SK-N-SH treated with all-trans-retinoic acid at 6 μM for 48 hours (cell line): Measurements from ENCODE around the gene FITM1.

Experiments used
- ATAC-seq: fragments of 200-7000 bp; cut with Tn5 transposase; 3 replicates; pipeline ENCODE4 v1.9.1; 2020; ENCODE audit warnings: mild to moderate bottlenecking, moderate library complexity
- BACH2 ChIP-seq: fragments of 250-450 bp; sonication (Bioruptor Pico); IDR thresholded peaks from 2 replicates; pipeline ENCODE4 v1.9.0; 2021; ENCODE audit warnings: mild to moderate bottlenecking, borderline replicate concordance
- GLIS3 ChIP-seq: fragments of 250-450 bp; sonication (Bioruptor Pico); IDR thresholded peaks from 2 replicates; pipeline ENCODE4 v1.5.0; 2020; ENCODE audit warnings: mild to moderate bottlenecking, moderate library complexity
- ISL1 ChIP-seq: fragments of 250-450 bp; sonication (Bioruptor Pico); IDR thresholded peaks from 2 replicates; pipeline ENCODE4 v2.1.2; 2022; ENCODE audit warnings: mild to moderate bottlenecking, moderate library complexity
- OSR1 ChIP-seq: fragments of 250-450 bp; sonication (Bioruptor Pico); IDR thresholded peaks from 2 replicates; pipeline ENCODE4 v1.8.0; 2022; ENCODE audit warnings: moderate library complexity, mild to moderate bottlenecking, inconsistent platforms
- PPARA ChIP-seq: fragments of 250-450 bp; sonication (Bioruptor Pico); IDR thresholded peaks from 2 replicates; pipeline ENCODE4 v1.5.0; 2020; ENCODE audit warnings: mild to moderate bottlenecking, borderline replicate concordance
- RARB ChIP-seq: fragments of 250-450 bp; sonication (Bioruptor Pico); IDR thresholded peaks from 2 replicates; pipeline ENCODE4 v1.8.0; 2021; ENCODE audit warnings: mild to moderate bottlenecking, moderate library complexity
- SNAI2 ChIP-seq: fragments of 250-450 bp; sonication (Bioruptor Pico); IDR thresholded peaks from 2 replicates; pipeline ENCODE4 v1.5.0; 2020; ENCODE audit warnings: mild to moderate bottlenecking, moderate library complexity
- TCF4 ChIP-seq: fragments of 250-450 bp; sonication (Bioruptor Pico); IDR thresholded peaks from 2 replicates; pipeline ENCODE4 v1.8.0; 2021; ENCODE audit warnings: mild to moderate bottlenecking, moderate library complexity, borderline replicate concordance
- TOX ChIP-seq: fragments of 250-450 bp; sonication (Bioruptor Pico); IDR thresholded peaks from 2 replicates; pipeline ENCODE4 v1.8.0; 2021; ENCODE audit warnings: mild to moderate bottlenecking, moderate library complexity, borderline replicate concordance
- ZC3H10 ChIP-seq: fragments of 250-450 bp; sonication (Bioruptor Pico); IDR thresholded peaks from 2 replicates; pipeline ENCODE4 v1.5.1; 2021; ENCODE audit warnings: mild to moderate bottlenecking, moderate library complexity
- ZFP3 ChIP-seq: fragments of 250-450 bp; sonication (Bioruptor Pico); IDR thresholded peaks from 2 replicates; pipeline ENCODE4 v1.5.0; 2020; ENCODE audit warnings: mild to moderate bottlenecking, moderate library complexity
- ZNF565 ChIP-seq: fragments of 450-650 bp; formaldehyde crosslinking; conservative IDR thresholded peaks from 2 replicates; pipeline ENCODE4 v1.5.0; 2020; ENCODE audit warnings: low read depth, mild to moderate bottlenecking, moderate library complexity
- TF ChIP-seq, protein P1 (sequence below): fragments of 250-450 bp; sonication (Bioruptor Pico); IDR thresholded peaks from 2 replicates; pipeline ENCODE4 v1.5.0; 2020; ENCODE audit warnings: mild to moderate bottlenecking, moderate library complexity
- TF ChIP-seq, protein P2 (sequence below): fragments of 250-450 bp; sonication (Bioruptor Pico); IDR thresholded peaks from 2 replicates; pipeline ENCODE4 v1.8.0; 2020; ENCODE audit warnings: mild to moderate bottlenecking, moderate library complexity, borderline replicate concordance
- TF ChIP-seq, protein P3 (sequence below): fragments of 250-450 bp; sonication (Bioruptor Pico); IDR thresholded peaks from 2 replicates; pipeline ENCODE4 v1.8.0; 2021; ENCODE audit warnings: low read depth, mild to moderate bottlenecking, moderate library complexity, borderline replicate concordance
- TF ChIP-seq, protein P4 (sequence below): fragments of 250-450 bp; sonication (Bioruptor Pico); IDR thresholded peaks from 2 replicates; pipeline ENCODE4 v1.5.1; 2021; ENCODE audit warnings: mild to moderate bottlenecking, moderate library complexity
- TF ChIP-seq, protein P5 (sequence below): fragments of 250-450 bp; sonication (Bioruptor Pico); IDR thresholded peaks from 2 replicates; pipeline ENCODE4 v1.5.1; 2020; ENCODE audit warnings: low read depth, mild to moderate bottlenecking, moderate library complexity

Gene FITM1

DNA sequence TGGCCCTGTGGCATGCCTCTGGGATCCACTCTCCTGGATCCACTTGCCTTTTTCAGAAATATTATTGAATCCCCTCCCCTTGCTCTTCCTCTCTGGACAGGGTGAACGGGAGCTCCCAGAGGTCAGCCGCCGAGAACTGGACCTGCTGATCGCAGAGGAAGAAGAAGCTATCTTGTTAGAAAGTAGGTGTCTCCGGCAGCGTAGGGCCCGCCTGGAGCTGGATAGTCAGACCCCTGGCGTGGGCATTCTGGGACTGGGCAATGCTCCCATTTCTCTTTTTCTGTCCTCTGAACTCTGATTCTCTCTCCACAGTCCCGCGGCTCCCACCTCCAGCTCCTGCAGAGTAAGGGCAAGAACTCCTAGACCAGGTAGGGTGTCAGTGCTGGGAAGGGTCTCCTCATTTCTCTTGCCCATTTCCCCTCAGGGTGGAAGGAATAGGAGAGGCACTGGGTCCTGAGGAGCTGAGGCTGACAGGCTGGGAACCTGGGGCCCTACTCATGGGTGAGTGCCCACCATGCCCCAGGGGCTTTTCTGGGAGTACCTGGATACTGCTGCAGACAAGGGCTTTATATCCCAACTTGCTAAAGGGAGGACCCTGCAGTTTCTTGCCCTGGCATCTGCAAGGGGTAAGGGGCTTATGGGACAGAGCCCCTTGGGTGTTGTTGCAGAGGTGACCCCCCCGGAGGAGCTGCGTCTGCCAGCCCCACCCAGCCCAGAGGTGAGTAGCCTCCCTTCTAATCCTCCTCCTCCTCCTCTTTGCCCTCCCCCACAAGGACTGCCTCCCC lies 46.8 kb downstream of the FITM1 start:
- no peak for ATAC-seq
- TF ChIP-seq ZNF565 (no peak), SNAI2 (CRISPR knock-in tag) (no peak)
- TF ChIP-seq, protein P1, sequence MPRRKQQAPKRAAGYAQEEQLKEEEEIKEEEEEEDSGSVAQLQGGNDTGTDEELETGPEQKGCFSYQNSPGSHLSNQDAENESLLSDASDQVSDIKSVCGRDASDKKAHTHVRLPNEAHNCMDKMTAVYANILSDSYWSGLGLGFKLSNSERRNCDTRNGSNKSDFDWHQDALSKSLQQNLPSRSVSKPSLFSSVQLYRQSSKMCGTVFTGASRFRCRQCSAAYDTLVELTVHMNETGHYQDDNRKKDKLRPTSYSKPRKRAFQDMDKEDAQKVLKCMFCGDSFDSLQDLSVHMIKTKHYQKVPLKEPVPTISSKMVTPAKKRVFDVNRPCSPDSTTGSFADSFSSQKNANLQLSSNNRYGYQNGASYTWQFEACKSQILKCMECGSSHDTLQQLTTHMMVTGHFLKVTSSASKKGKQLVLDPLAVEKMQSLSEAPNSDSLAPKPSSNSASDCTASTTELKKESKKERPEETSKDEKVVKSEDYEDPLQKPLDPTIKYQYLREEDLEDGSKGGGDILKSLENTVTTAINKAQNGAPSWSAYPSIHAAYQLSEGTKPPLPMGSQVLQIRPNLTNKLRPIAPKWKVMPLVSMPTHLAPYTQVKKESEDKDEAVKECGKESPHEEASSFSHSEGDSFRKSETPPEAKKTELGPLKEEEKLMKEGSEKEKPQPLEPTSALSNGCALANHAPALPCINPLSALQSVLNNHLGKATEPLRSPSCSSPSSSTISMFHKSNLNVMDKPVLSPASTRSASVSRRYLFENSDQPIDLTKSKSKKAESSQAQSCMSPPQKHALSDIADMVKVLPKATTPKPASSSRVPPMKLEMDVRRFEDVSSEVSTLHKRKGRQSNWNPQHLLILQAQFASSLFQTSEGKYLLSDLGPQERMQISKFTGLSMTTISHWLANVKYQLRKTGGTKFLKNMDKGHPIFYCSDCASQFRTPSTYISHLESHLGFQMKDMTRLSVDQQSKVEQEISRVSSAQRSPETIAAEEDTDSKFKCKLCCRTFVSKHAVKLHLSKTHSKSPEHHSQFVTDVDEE (CRISPR knock-in tag): no peak
- TF ChIP-seq, protein P2, sequence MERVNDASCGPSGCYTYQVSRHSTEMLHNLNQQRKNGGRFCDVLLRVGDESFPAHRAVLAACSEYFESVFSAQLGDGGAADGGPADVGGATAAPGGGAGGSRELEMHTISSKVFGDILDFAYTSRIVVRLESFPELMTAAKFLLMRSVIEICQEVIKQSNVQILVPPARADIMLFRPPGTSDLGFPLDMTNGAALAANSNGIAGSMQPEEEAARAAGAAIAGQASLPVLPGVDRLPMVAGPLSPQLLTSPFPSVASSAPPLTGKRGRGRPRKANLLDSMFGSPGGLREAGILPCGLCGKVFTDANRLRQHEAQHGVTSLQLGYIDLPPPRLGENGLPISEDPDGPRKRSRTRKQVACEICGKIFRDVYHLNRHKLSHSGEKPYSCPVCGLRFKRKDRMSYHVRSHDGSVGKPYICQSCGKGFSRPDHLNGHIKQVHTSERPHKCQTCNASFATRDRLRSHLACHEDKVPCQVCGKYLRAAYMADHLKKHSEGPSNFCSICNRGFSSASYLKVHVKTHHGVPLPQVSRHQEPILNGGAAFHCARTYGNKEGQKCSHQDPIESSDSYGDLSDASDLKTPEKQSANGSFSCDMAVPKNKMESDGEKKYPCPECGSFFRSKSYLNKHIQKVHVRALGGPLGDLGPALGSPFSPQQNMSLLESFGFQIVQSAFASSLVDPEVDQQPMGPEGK: no peak
- TF ChIP-seq, all 23 proteins: peak for 0

DNA sequence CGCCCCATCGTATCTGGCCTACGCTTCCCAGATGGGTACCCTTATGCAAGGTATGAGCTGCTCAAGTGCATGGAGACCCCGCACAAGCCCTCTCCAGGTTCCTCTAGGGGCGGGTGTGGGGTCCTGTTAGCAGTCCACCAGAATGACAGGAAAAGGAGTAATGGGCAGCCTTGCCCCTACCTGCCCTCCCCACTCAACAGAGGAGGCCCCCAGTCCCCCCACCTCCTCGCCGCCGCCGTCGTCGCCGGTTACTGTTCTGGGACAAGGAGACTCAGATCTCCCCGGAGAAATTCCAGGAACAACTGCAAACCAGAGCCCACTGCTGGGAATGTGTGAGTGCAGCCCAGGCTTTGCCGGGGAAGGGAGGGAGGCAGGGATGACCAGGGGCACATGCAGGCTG lies 47.4 kb downstream of the FITM1 start:
- ATAC-seq: no peak

More for the DNA sequence above, 47.4 kb downstream of the FITM1 start:
- no peak for TF ChIP-seq BACH2 (CRISPR knock-in tag)
- TF ChIP-seq, protein P3, sequence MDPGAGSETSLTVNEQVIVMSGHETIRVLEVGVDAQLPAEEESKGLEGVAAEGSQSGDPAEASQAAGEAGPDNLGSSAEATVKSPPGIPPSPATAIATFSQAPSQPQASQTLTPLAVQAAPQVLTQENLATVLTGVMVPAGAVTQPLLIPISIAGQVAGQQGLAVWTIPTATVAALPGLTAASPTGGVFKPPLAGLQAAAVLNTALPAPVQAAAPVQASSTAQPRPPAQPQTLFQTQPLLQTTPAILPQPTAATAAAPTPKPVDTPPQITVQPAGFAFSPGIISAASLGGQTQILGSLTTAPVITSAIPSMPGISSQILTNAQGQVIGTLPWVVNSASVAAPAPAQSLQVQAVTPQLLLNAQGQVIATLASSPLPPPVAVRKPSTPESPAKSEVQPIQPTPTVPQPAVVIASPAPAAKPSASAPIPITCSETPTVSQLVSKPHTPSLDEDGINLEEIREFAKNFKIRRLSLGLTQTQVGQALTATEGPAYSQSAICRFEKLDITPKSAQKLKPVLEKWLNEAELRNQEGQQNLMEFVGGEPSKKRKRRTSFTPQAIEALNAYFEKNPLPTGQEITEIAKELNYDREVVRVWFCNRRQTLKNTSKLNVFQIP (CRISPR knock-in tag): no peak
- no peak for TF ChIP-seq PPARA (CRISPR knock-in tag)
- no peak for TF ChIP-seq GLIS3 (CRISPR knock-in tag)
- TF ChIP-seq, protein P4, sequence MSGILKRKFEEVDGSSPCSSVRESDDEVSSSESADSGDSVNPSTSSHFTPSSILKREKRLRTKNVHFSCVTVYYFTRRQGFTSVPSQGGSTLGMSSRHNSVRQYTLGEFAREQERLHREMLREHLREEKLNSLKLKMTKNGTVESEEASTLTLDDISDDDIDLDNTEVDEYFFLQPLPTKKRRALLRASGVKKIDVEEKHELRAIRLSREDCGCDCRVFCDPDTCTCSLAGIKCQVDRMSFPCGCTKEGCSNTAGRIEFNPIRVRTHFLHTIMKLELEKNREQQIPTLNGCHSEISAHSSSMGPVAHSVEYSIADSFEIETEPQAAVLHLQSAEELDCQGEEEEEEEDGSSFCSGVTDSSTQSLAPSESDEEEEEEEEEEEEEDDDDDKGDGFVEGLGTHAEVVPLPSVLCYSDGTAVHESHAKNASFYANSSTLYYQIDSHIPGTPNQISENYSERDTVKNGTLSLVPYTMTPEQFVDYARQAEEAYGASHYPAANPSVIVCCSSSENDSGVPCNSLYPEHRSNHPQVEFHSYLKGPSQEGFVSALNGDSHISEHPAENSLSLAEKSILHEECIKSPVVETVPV (CRISPR knock-in tag): no peak
- no peak for TF ChIP-seq ZFP3
- TF ChIP-seq ZNF565: no peak
- TF ChIP-seq TOX (CRISPR knock-in tag): no peak
- no peak for TF ChIP-seq RARB (CRISPR knock-in tag)
- no peak for TF ChIP-seq OSR1 (CRISPR knock-in tag)
- TF ChIP-seq, protein P5, sequence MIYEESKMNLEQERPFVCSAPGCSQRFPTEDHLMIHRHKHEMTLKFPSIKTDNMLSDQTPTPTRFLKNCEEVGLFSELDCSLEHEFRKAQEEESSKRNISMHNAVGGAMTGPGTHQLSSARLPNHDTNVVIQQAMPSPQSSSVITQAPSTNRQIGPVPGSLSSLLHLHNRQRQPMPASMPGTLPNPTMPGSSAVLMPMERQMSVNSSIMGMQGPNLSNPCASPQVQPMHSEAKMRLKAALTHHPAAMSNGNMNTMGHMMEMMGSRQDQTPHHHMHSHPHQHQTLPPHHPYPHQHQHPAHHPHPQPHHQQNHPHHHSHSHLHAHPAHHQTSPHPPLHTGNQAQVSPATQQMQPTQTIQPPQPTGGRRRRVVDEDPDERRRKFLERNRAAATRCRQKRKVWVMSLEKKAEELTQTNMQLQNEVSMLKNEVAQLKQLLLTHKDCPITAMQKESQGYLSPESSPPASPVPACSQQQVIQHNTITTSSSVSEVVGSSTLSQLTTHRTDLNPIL (CRISPR knock-in tag): no peak
- no peak for TF ChIP-seq SNAI2 (CRISPR knock-in tag)
- TF ChIP-seq, protein P1 (CRISPR knock-in tag): no peak
- TF ChIP-seq ISL1: no peak
- TF ChIP-seq, protein P2: no peak
- no peak for TF ChIP-seq TCF4 (CRISPR knock-in tag)
- no peak for TF ChIP-seq ZC3H10 (CRISPR knock-in tag)
